Kidney (tissue), 22 donors: Measurements from ENCODE around the gene LARP7. TPM values are rescaled to one million over a fixed set of nuclear protein-coding genes. Genes with fewer than 3 reads are reported as not detected.
A peak's percentile ranks its signal among the peaks of the same experiment; 100 is the strongest.

Source experiments
- DNase-seq, 5 donors: peaks; one replicate each; pipeline ENCODE4 v3.0.0-alpha.2; 2013 to 2020
- FAIRE-seq: peaks from 2 replicates; lab custom pipeline; 2012; peaks lifted over from hg19 to GRCh38; lab: Jason Lieb, UNC
- H3K27ac ChIP-seq, 2 donors: one replicate each; pipeline ENCODE4 v1.7.0; 2013; ENCODE audit warnings: low read depth in 2 of 2, low read length in 2 of 2, inconsistent platforms in 1 of 2
- H3K27me3 ChIP-seq: one replicate; pipeline ENCODE4 v1.7.1; 2013; ENCODE audit warnings: low read length, inconsistent platforms; ENCODE audit not compliant: control insufficient read depth, insufficient read depth
- H3K36me3 ChIP-seq, 3 donors: one replicate each; pipeline versions ENCODE4 v1.7.0 to v1.7.1; 2013; ENCODE audit warnings: low read length in 3 of 3, control low read depth in 1 of 3, inconsistent platforms in 1 of 3; ENCODE audit not compliant: insufficient read depth in 3 of 3, control insufficient read depth in 2 of 3
- H3K4me1 ChIP-seq, 3 donors: one replicate each; pipeline versions ENCODE4 v1.7.0 to v1.7.1; 2013; ENCODE audit warnings: low read length in 3 of 3, inconsistent platforms in 1 of 3, low read depth in 1 of 3; ENCODE audit not compliant: control insufficient read depth in 2 of 3, insufficient read depth in 2 of 3
- H3K4me3 ChIP-seq, 3 donors: one replicate each; pipeline versions ENCODE4 v1.7.0 to v1.8.1; 2013; ENCODE audit warnings: low read length in 3 of 3, control low read depth in 1 of 3, inconsistent platforms in 1 of 3
- H3K9ac ChIP-seq, 3 donors: one replicate each; pipeline versions ENCODE4 v1.7.0 to v1.7.1; 2013; ENCODE audit warnings: low read length in 3 of 3, control low read depth in 1 of 3, inconsistent platforms in 1 of 3
- H3K9me3 ChIP-seq, 3 donors: one replicate each; pipeline versions ENCODE4 v1.7.0 to v1.7.1; 2013; ENCODE audit warnings: low read length in 3 of 3, control low read depth in 1 of 3, inconsistent platforms in 1 of 3; ENCODE audit not compliant: control insufficient read depth in 2 of 3, insufficient read depth in 1 of 3
- CTCF ChIP-seq: IDR thresholded peaks from 3 replicates; pipeline ENCODE4 v1.5.1; 2012; ENCODE audit warnings: mild to moderate bottlenecking, moderate library complexity, borderline replicate concordance; ENCODE audit not compliant: insufficient read depth; ENCODE audit errors: extremely low read depth
- intact Hi-C: fragments of 100-400 bp; cut with DNase I; formaldehyde crosslinking; loops from one replicate; pipeline ENCODE4 v1.11.1; 2022
- long read RNA-seq, 10 donors: library from polyadenylated mRNA in 1 of 10; unstranded in 1 of 10; transcript quantifications; one replicate each; pipeline ENCODE4 v2.0.0 and lab custom pipeline, GENCODE V29; 2021 to 2026
- polyA plus RNA-seq: library from polyadenylated mRNA; stranded (reverse); fragments of 350-450 nt; fragmentation: Illumina TruSeq; extraction: RNeasy Lipid Tissue Mini Kit (QIAGEN cat#74804); gene quantifications from one replicate; pipeline ENCODE4 v1.2.3, GENCODE V29; 2014; ENCODE audit warnings: low read depth, low replicate concordance; ENCODE audit not compliant: insufficient read depth
- total RNA-seq: library from RNA; stranded (reverse); fragmentation: NEBNext Ultra II Directional; extraction: Animal tissue kit (Norgen Biotek cat#: 25700); gene quantifications from one replicate; pipeline ENCODE4 v1.2.1, GENCODE V29; 2021
- donor health status: control.
- donor health status: control.
- donor health status: control.
- donor health status: control.
- donor health status: control.
- donor health status: DM: yes; HTN: yes; CAD: no.
- donor health status: Normal renal cell carcinoma (clear cell type).

LARP7 gene
- total RNA-seq (45.5 TPM), polyA plus RNA-seq (37.3 TPM)
- long read RNA-seq, donor 1, partial matches to known transcripts = 18 of 20 reads
- long read RNA-seq, donor 1, other reads (novel, unspliced or antisense) = 0 of 20 reads
- long read RNA-seq, donor 2, partial matches to known transcripts = 54 of 60 reads
- long read RNA-seq, donor 2, other reads (novel, unspliced or antisense) = 0 of 60 reads
- long read RNA-seq, donor 3, transcript LARP7-206 (7 exons, 1,047 nt) = major isoform, 6 of 100 reads
- long read RNA-seq, donor 3, partial matches to known transcripts = 87 of 100 reads
- long read RNA-seq, donor 3, other reads (novel, unspliced or antisense) = 0 of 100 reads
- long read RNA-seq, donor 4, partial matches to known transcripts = 92 of 101 reads
- long read RNA-seq, donor 4, other reads (novel, unspliced or antisense) = 0 of 101 reads
- long read RNA-seq, donor 5 = 0 reads
- long read RNA-seq, donor 6, partial matches to known transcripts = 51 of 57 reads
- long read RNA-seq, donor 6, other reads (novel, unspliced or antisense) = 0 of 57 reads
- long read RNA-seq, donor 7, transcript LARP7-201 (13 exons, 2,164 nt) = major isoform, 6 of 34 reads
- long read RNA-seq, donor 7, partial matches to known transcripts = 20 of 34 reads
- long read RNA-seq, donor 7, other reads (novel, unspliced or antisense) = 7 of 34 reads
- long read RNA-seq, donor 8, partial matches to known transcripts = 54 of 59 reads
- long read RNA-seq, donor 8, other reads (novel, unspliced or antisense) = 0 of 59 reads
- long read RNA-seq, donor 9, partial matches to known transcripts = 29 of 29 reads
- long read RNA-seq, donor 9, other reads (novel, unspliced or antisense) = 0 of 29 reads
- long read RNA-seq, donor 10, partial matches to known transcripts = 50 of 56 reads
- long read RNA-seq, donor 10, other reads (novel, unspliced or antisense) = 0 of 56 reads

- peak; percentile 98 for FAIRE-seq
- H3K36me3 ChIP-seq = no peaks in the 10 kb centered on the region
- peak within 1 kb of the TSS; percentile 96 to 97 for H3K27ac ChIP-seq
- H3K9me3 ChIP-seq = no peaks in the 10 kb centered on the region
- peaks cover 0 to 11% (median 9%) of the 10 kb centered on the region in 3 donors for H3K4me1 ChIP-seq
- peak within 1 kb of the TSS; percentile 90 to 99 (median 94) for H3K9ac ChIP-seq
- DNase-seq = peak; percentile 99 to 100 (median 99)
- peak within 1 kb of the TSS; percentile 98 to 99 (median 99) for H3K4me3 ChIP-seq
- intact Hi-C loops = loop anchor here (10.0 kb wide), 1 partner anchor 128 kb away; no protein-coding TSS in a partner anchor
- peak; percentile 58 for TF ChIP-seq CTCF
- H3K27me3 ChIP-seq = no peaks in the 10 kb centered on the region
Observed at GRCh38 chr4:112636688-112637551, at the start of gene LARP7, which contains the start of gene ZGRF1. Gene LARP7 (plus strand): TSS chr4:112637143. CDS start chr4:112644670, 7,527 bp downstream. Gene ZGRF1 (minus strand): TSS chr4:112636909. CDS start chr4:112633176, 3,733 bp downstream.

- Histone ChIP-seq H3K9me3 (peaks cover 0 to 2% (median 0%) of the 10 kb centered on the region in 3 donors), H3K36me3 (peaks cover 0 to 3% (median 0%) of the 10 kb centered on the region in 3 donors), H3K4me3 (no peak overlapping the region), H3K27ac (no peak overlapping the region), H3K4me1 (no peaks in the 10 kb centered on the region), H3K27me3 (no peaks in the 10 kb centered on the region), H3K9ac (no peak overlapping the region)
- TF ChIP-seq CTCF = no peak
- FAIRE-seq (no peak), DNase-seq (no peak)
- intact Hi-C loops = no loop called here
Observed at GRCh38 chr4:112589206-112589605, 47.7 kb upstream of the LARP7 start.

- FAIRE-seq = no peak
- Histone ChIP-seq H3K27ac (no peak overlapping the region), H3K36me3 (peaks cover 0 to 3% (median 0%) of the 10 kb centered on the region in 3 donors), H3K9me3 (peaks cover 0 to 2% (median 0%) of the 10 kb centered on the region in 3 donors), H3K4me1 (no peaks in the 10 kb centered on the region), H3K9ac (no peak overlapping the region), H3K4me3 (no peak overlapping the region), H3K27me3 (no peaks in the 10 kb centered on the region)
- DNase-seq = no peak
- intact Hi-C loops = no loop called here
- no peak for TF ChIP-seq CTCF
Observed at GRCh38 chr4:112591593-112591992, 45.4 kb upstream of the LARP7 start.
